ENCODE data around the gene PRDM15. TPM values are rescaled to one million over a fixed set of nuclear protein-coding genes. Genes with fewer than 3 reads are reported as not detected.

PRDM15 gene
- polyA plus RNA-seq, 1 donor (not counting 4 experiments of a cell fraction or from before 2014, with no cell fraction given), result 5.2 TPM

- Histone ChIP-seq H3K79me2 (ENCODE audit: control insufficient read depth, insufficient read depth, low read length) (no peaks in the 10 kb centered on the region), H2AFZ (ENCODE audit: control insufficient read depth, low read length) (no peak overlapping the region), H3K4me2 (ENCODE audit: control insufficient read depth, extremely low read depth, insufficient read depth, low read depth, low read length) (no peak overlapping the region), H3K4me1 (ENCODE audit: control insufficient read depth, extremely low read depth, insufficient read depth, low read length) (no peaks in the 10 kb centered on the region), H3K9me1 (ENCODE audit: control insufficient read depth, extremely low read depth, insufficient read depth, low read length) (peaks cover 3% of the 10 kb centered on the region), H3K27ac (ENCODE audit: control insufficient read depth, insufficient read depth, low read length) (no peak overlapping the region), H3K36me3 (ENCODE audit: control insufficient read depth in 2 of 2, extremely low read depth in 1 of 2, insufficient read depth in 2 of 2, low read length in 2 of 2) (peaks cover 19 to 20% of the 10 kb centered on the region in 2 experiments), H3K27me3 (ENCODE audit: control insufficient read depth, extremely low read depth, insufficient read depth, low read length) (no peaks in the 10 kb centered on the region), H3K9me3 (ENCODE audit: control insufficient read depth, low read depth, low read length) (no peaks in the 10 kb centered on the region), H3K9ac (ENCODE audit: control insufficient read depth, extremely low read depth, insufficient read depth, low read length) (no peak overlapping the region), H4K20me1 (ENCODE audit: control insufficient read depth, extremely low read depth, insufficient read depth, low read length) (no peaks in the 10 kb centered on the region), H3K4me3 (ENCODE audit: control insufficient read depth in 2 of 3, extremely low read depth in 1 of 3, insufficient read depth in 2 of 3, low read depth in 1 of 3, low read length in 3 of 3) (no peak overlapping the region)
- dilution Hi-C loops (cut with MboI; ENCODE audit: extremely low pct_ligation_motif_present, low sequenced_read_pairs), result no loop called here
- DNase-seq (ENCODE audit: low read depth, low spot score), result no peak
- TF ChIP-seq CTCF (optimal IDR thresholded peaks at IDR 0.05 in 1 of 3, IDR thresholded peaks at IDR 0.05 in 1 of 3, conservative IDR thresholded peaks at IDR 0.05 in 1 of 3; ENCODE audit: extremely low read depth in 1 of 3, insufficient read depth in 2 of 3, low read length in 3 of 3) (no peak), EZH2 (IDR thresholded peaks at IDR 0.05; ENCODE audit: low read length) (no peak)
- FAIRE-seq, result no peak
These were observed 18.6 kb upstream of the PRDM15 start for GRCh38 chr21:41897700-41898099.

- no peak overlapping the region for H3K4me2 ChIP-seq (ENCODE audit: control insufficient read depth, extremely low read depth, insufficient read depth, low read depth, low read length)
- no peaks in the 10 kb centered on the region for H3K79me2 ChIP-seq (ENCODE audit: control insufficient read depth, insufficient read depth, low read length)
- no peaks in the 10 kb centered on the region for H3K4me1 ChIP-seq (ENCODE audit: control insufficient read depth, extremely low read depth, insufficient read depth, low read length)
- TF ChIP-seq EZH2 (IDR thresholded peaks at IDR 0.05; ENCODE audit: low read length) (no peak), CTCF (optimal IDR thresholded peaks at IDR 0.05 in 1 of 3, IDR thresholded peaks at IDR 0.05 in 1 of 3, conservative IDR thresholded peaks at IDR 0.05 in 1 of 3; ENCODE audit: extremely low read depth in 1 of 3, insufficient read depth in 2 of 3, low read length in 3 of 3) (no peak)
- H3K27me3 ChIP-seq (ENCODE audit: control insufficient read depth, extremely low read depth, insufficient read depth, low read length), result no peaks in the 10 kb centered on the region
- peaks cover 20 to 24% of the 10 kb centered on the region in 2 experiments for H3K36me3 ChIP-seq (ENCODE audit: control insufficient read depth in 2 of 2, extremely low read depth in 1 of 2, insufficient read depth in 2 of 2, low read length in 2 of 2)
- DNase-seq (ENCODE audit: low read depth, low spot score) (no peak), FAIRE-seq (no peak)
- no peak overlapping the region for H3K4me3 ChIP-seq (ENCODE audit: control insufficient read depth in 2 of 3, extremely low read depth in 1 of 3, insufficient read depth in 2 of 3, low read depth in 1 of 3, low read length in 3 of 3)
- no peak overlapping the region for H2AFZ ChIP-seq (ENCODE audit: control insufficient read depth, low read length)
- no peak overlapping the region for H3K9ac ChIP-seq (ENCODE audit: control insufficient read depth, extremely low read depth, insufficient read depth, low read length)
- peaks cover 3% of the 10 kb centered on the region for H3K9me1 ChIP-seq (ENCODE audit: control insufficient read depth, extremely low read depth, insufficient read depth, low read length)
- H3K27ac ChIP-seq (ENCODE audit: control insufficient read depth, insufficient read depth, low read length), result no peak overlapping the region
- dilution Hi-C loops (cut with MboI; ENCODE audit: extremely low pct_ligation_motif_present, low sequenced_read_pairs), result no loop called here
- no peaks in the 10 kb centered on the region for H3K9me3 ChIP-seq (ENCODE audit: control insufficient read depth, low read depth, low read length)
- no peaks in the 10 kb centered on the region for H4K20me1 ChIP-seq (ENCODE audit: control insufficient read depth, extremely low read depth, insufficient read depth, low read length)
These were observed 18.0 kb upstream of the PRDM15 start for GRCh38 chr21:41897047-41897669.
